Osteocyte (in vitro differentiated cells): ENCODE results near the gene ANKFN1. TPM values are rescaled to one million over a fixed set of nuclear protein-coding genes. Genes with fewer than 3 reads are reported as not detected.

Experiments used
- DNase-seq: peaks from one replicate; pipeline ENCODE4 v3.0.0; 2021; ENCODE audit warnings: mixed read lengths; ENCODE audit not compliant: unreplicated experiment; ENCODE audit errors: extremely low spot score
- H3K27ac Mint-ChIP-seq: one replicate; pipeline ENCODE4 v1.8.0; 2021; ENCODE audit warnings: mild to moderate bottlenecking, mixed read lengths; ENCODE audit not compliant: unreplicated experiment
- H3K27me3 Mint-ChIP-seq: one replicate; pipeline ENCODE4 v1.8.0; 2021; ENCODE audit warnings: mixed read lengths; ENCODE audit not compliant: unreplicated experiment
- H3K36me3 Mint-ChIP-seq: one replicate; pipeline ENCODE4 v1.8.0; 2021; ENCODE audit warnings: mixed read lengths; ENCODE audit not compliant: unreplicated experiment
- H3K4me1 Mint-ChIP-seq: one replicate; pipeline ENCODE4 v1.8.0; 2021; ENCODE audit warnings: mixed read lengths; ENCODE audit not compliant: unreplicated experiment
- H3K4me3 Mint-ChIP-seq: one replicate; pipeline ENCODE4 v1.8.0; 2021; ENCODE audit warnings: mild to moderate bottlenecking, moderate library complexity, mixed read lengths; ENCODE audit not compliant: unreplicated experiment
- H3K9me3 Mint-ChIP-seq: one replicate; pipeline ENCODE4 v1.8.0; 2021; ENCODE audit warnings: mixed read lengths; ENCODE audit not compliant: unreplicated experiment
- total RNA-seq: library from RNA; stranded (reverse); gene quantifications from 2 replicates; pipeline ENCODE4 v1.2.1, GENCODE V29; 2021
- TF ChIP-seq, protein P1 (sequence below): fragments of 200-600 bp; sonication (generic); IDR thresholded peaks from 2 replicates; pipeline ENCODE4 v1.5.0; 2021; ENCODE audit warnings: antibody characterized with exemption, mild to moderate bottlenecking, moderate library complexity

Gene ANKFN1
- total RNA-seq, 1 donor from 2014 or later, result not detected

GRCh38 chr17:56441308-56441707 lies 288.0 kb downstream of the ANKFN1 start:
- no peak for DNase-seq
- Mint-ChIP-seq H3K9me3 (no peaks in the 10 kb centered on the region), H3K4me1 (peaks cover 2% of the 10 kb centered on the region), H3K27ac (no peak overlapping the region), H3K4me3 (no peak overlapping the region), H3K27me3 (peaks cover 1% of the 10 kb centered on the region), H3K36me3 (no peaks in the 10 kb centered on the region)
- TF ChIP-seq, protein P1, sequence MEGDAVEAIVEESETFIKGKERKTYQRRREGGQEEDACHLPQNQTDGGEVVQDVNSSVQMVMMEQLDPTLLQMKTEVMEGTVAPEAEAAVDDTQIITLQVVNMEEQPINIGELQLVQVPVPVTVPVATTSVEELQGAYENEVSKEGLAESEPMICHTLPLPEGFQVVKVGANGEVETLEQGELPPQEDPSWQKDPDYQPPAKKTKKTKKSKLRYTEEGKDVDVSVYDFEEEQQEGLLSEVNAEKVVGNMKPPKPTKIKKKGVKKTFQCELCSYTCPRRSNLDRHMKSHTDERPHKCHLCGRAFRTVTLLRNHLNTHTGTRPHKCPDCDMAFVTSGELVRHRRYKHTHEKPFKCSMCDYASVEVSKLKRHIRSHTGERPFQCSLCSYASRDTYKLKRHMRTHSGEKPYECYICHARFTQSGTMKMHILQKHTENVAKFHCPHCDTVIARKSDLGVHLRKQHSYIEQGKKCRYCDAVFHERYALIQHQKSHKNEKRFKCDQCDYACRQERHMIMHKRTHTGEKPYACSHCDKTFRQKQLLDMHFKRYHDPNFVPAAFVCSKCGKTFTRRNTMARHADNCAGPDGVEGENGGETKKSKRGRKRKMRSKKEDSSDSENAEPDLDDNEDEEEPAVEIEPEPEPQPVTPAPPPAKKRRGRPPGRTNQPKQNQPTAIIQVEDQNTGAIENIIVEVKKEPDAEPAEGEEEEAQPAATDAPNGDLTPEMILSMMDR, result no peak

- no peak overlapping the region for H3K27ac Mint-ChIP-seq
- DNase-seq, result no peak
- H3K4me1 Mint-ChIP-seq, result no peaks in the 10 kb centered on the region
- TF ChIP-seq, protein P1, result no peak
- no peaks in the 10 kb centered on the region for H3K9me3 Mint-ChIP-seq
- H3K27me3 Mint-ChIP-seq, result no peaks in the 10 kb centered on the region
- H3K4me3 Mint-ChIP-seq, result no peak overlapping the region
- H3K36me3 Mint-ChIP-seq, result no peaks in the 10 kb centered on the region
These were observed 292.6 kb downstream of the ANKFN1 start for GRCh38 chr17:56445692-56446411.

GRCh38 chr17:56447171-56447570 lies 293.9 kb downstream of the ANKFN1 start:
- Mint-ChIP-seq H3K9me3 (no peaks in the 10 kb centered on the region), H3K4me3 (no peak overlapping the region), H3K36me3 (no peaks in the 10 kb centered on the region), H3K27me3 (no peaks in the 10 kb centered on the region), H3K27ac (no peak overlapping the region), H3K4me1 (no peaks in the 10 kb centered on the region)
- DNase-seq, result no peak
- TF ChIP-seq, protein P1, result no peak

DNA sequence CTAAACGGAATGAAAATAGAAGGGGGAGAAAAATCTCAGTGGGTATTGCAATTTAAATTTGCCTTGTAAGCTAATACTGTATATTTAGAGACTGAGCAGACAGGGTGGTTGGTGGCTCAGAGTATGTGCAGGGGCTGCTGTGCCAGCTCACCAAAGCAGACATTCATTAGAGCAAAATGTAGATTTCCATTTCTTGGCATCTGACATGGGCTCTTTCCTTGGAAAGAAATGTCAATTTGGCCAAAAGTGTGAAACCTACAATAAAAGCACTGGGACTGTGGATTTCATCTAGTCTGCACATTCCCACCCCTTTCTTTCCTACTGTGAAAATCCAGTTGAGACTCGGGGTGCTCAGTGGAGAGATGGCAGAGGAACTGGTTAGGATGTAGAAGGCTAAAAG lies 295.1 kb downstream of the ANKFN1 start:
- Mint-ChIP-seq H3K36me3 (no peaks in the 10 kb centered on the region), H3K4me3 (no peak overlapping the region), H3K4me1 (no peaks in the 10 kb centered on the region), H3K9me3 (no peaks in the 10 kb centered on the region), H3K27ac (no peak overlapping the region), H3K27me3 (no peaks in the 10 kb centered on the region)
- TF ChIP-seq, protein P1, result no peak
- no peak for DNase-seq

GRCh38 chr17:56449176-56449575 lies 295.9 kb downstream of the ANKFN1 start:
- H3K9me3 Mint-ChIP-seq, result peaks cover 3% of the 10 kb centered on the region
- no peak for DNase-seq
- no peaks in the 10 kb centered on the region for H3K27me3 Mint-ChIP-seq
- TF ChIP-seq, protein P1, result no peak
- H3K4me3 Mint-ChIP-seq, result no peak overlapping the region
- H3K27ac Mint-ChIP-seq, result no peak overlapping the region
- H3K4me1 Mint-ChIP-seq, result no peaks in the 10 kb centered on the region
- H3K36me3 Mint-ChIP-seq, result no peaks in the 10 kb centered on the region
